Endodermal cell (in vitro differentiated cells): ENCODE data around the gene MBLAC1. TPM values are rescaled to one million over a fixed set of nuclear protein-coding genes. Genes with fewer than 3 reads are reported as not detected.

Experiments used
- DNase-seq: peaks from one replicate; pipeline ENCODE4 v3.0.0-alpha.2; 2017
- H3K27ac ChIP-seq: 2 replicates; pipeline ENCODE4 v1.5.1; 2013; ENCODE audit warnings: mild to moderate bottlenecking, low read depth, low read length, moderate library complexity
- H3K27me3 ChIP-seq: 2 replicates; pipeline ENCODE4 v1.6.1; 2013; ENCODE audit warnings: mild to moderate bottlenecking, low read length, moderate library complexity; ENCODE audit not compliant: insufficient read depth, control insufficient read depth, poor library complexity, severe bottlenecking
- H3K36me3 ChIP-seq: 2 replicates; pipeline ENCODE4 v1.7.0; 2013; ENCODE audit warnings: mild to moderate bottlenecking, low read length, moderate library complexity; ENCODE audit not compliant: control insufficient read depth, insufficient read depth
- H3K4me1 ChIP-seq: one replicate; pipeline ENCODE4 v1.7.0; 2013; ENCODE audit warnings: low read length; ENCODE audit not compliant: control insufficient read depth, insufficient read depth
- H3K4me3 ChIP-seq: 2 replicates; pipeline ENCODE4 v1.5.1; 2013; ENCODE audit warnings: mild to moderate bottlenecking, low read length, moderate library complexity
- H3K9ac ChIP-seq: 2 replicates; pipeline ENCODE4 v1.6.1; 2013; ENCODE audit warnings: mild to moderate bottlenecking, low read length, moderate library complexity; ENCODE audit not compliant: poor library complexity, severe bottlenecking; ENCODE audit errors: extremely low read depth
- H3K9me3 ChIP-seq: 2 replicates; pipeline ENCODE4 v1.6.1; 2013; ENCODE audit warnings: mild to moderate bottlenecking, low read length, moderate library complexity; ENCODE audit not compliant: control insufficient read depth
- H3K27ac Mint-ChIP-seq: 2 replicates; pipeline ENCODE4 v1.8.0; 2020; ENCODE audit warnings: mixed read lengths
- H3K27me3 Mint-ChIP-seq: 2 replicates; pipeline ENCODE4 v1.8.0; 2021; ENCODE audit warnings: mild to moderate bottlenecking, mixed read lengths; ENCODE audit not compliant: insufficient read depth
- H3K36me3 Mint-ChIP-seq: 2 replicates; pipeline ENCODE4 v1.8.0; 2020; ENCODE audit warnings: low read depth, mixed read lengths
- H3K4me1 Mint-ChIP-seq: 2 replicates; pipeline ENCODE4 v1.8.0; 2020; ENCODE audit warnings: mixed read lengths
- H3K4me3 Mint-ChIP-seq: 2 replicates; pipeline ENCODE4 v1.8.0; 2020; ENCODE audit warnings: mild to moderate bottlenecking, moderate library complexity, mixed read lengths
- H3K9me3 Mint-ChIP-seq: 2 replicates; pipeline ENCODE4 v1.8.0; 2020; ENCODE audit warnings: mild to moderate bottlenecking, mixed read lengths
- CTCF ChIP-seq: fragments of 200-600 bp; sonication (generic); conservative IDR thresholded peaks from 2 replicates; pipeline ENCODE4 v1.5.0; 2021; ENCODE audit warnings: antibody characterized with exemption, mild to moderate bottlenecking
- WGBS, 2 experiments: methylation state at CpG; one replicate each; pipeline versions ENCODE4 v1.1.5 to v1.1.7; 2013; ENCODE audit warnings: missing lambda C conversion rate in 2 of 2, mixed read lengths in 1 of 2; ENCODE audit not compliant: insufficient coverage in 1 of 2, insufficient read length in 1 of 2; 5-methylcytosine and 5-hydroxymethylcytosine counted together
- total RNA-seq, 2 donors: library from RNA; stranded (reverse); fragmentation: NEBNext Ultra II Directional in 1 of 2; extraction: Animal tissue kit (Norgen Biotek cat#: 25700) in 1 of 2; gene quantifications; 2 replicates in 1 of 2; 3 replicates in 1 of 2; pipeline ENCODE4 v1.2.1, GENCODE V29; 2021

MBLAC1 gene
- total RNA-seq, 2 donors from 2014 or later, result 1.3 to 1.4 TPM

GRCh38 chr7:100088095-100088620 lies 38.6 kb upstream of the MBLAC1 start:
- peak overlapping the region; percentile 94 for H3K27ac Mint-ChIP-seq
- no peaks in the 10 kb centered on the region for H3K27me3 ChIP-seq
- no peak for DNase-seq
- no peaks in the 10 kb centered on the region for H3K27me3 Mint-ChIP-seq
- peak overlapping the region; percentile 91 for H3K4me3 Mint-ChIP-seq
- no peaks in the 10 kb centered on the region for H3K9me3 ChIP-seq
- 88 to 94% methylated on average over 8 to 11 of the region's 11 CpGs for WGBS, 2 experiments
- H3K9me3 Mint-ChIP-seq, result no peaks in the 10 kb centered on the region
- peaks cover 7% of the 10 kb centered on the region for H3K4me1 Mint-ChIP-seq
- peak overlapping the region; percentile 62 for H3K27ac ChIP-seq
- peak overlapping the region; percentile 92 for H3K4me3 ChIP-seq
- peak overlapping the region; percentile 68 for H3K9ac ChIP-seq
- no peak for TF ChIP-seq CTCF
- H3K36me3 ChIP-seq, result peaks cover 30% of the 10 kb centered on the region
- H3K4me1 ChIP-seq, result no peaks in the 10 kb centered on the region
- peaks cover 28% of the 10 kb centered on the region for H3K36me3 Mint-ChIP-seq

DNA sequence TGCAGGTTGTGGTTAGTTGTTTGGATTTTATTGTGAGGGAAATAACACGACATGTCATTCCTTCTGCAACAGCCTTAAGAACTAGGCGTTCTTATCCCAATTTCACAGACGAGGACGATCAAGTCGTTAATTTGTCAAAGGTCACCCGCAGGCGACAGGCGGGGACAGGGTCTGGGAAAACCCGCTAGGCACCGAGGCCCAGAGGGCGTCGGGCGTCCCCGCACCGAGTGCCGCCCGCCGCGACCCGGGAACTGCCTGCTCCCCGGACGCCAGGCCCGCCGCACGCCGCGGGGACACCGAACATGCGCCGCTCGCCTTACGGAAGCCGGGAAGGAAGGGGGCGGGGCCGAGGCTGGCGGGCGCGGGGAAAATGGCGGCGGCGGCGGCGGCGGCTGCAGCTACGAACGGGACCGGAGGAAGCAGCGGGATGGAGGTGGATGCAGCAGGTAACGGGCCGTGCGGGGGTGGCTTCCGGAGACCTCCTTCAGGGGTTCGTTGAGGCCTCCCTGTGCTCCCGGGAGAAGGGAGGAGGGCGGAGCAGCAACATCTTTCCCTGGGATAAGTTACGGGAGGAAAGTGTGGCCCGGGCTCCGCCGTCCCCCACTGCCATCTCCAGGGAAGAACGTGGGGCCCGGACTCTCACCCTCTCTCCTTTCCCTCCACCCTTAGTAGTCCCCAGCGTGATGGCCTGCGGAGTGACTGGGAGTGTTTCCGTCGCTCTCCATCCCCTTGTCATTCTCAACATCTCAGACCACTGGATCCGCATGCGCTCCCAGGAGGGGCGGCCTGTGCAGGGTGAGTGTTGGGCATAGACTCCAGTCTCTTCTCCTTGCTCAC lies 37.9 kb upstream of the MBLAC1 start, which contains the start of gene COPS6:
Gene COPS6 (plus strand): TSS at position 349 of the 837 bp plus-strand sequence. CDS start 22 bp downstream, at position 371.
- TF ChIP-seq CTCF, result no peak
- H3K36me3 ChIP-seq, result peaks cover 36% of the 10 kb centered on the region
- peaks cover 7% of the 10 kb centered on the region for H3K4me1 Mint-ChIP-seq
- H3K27ac ChIP-seq, result peak within 1 kb of the TSS; percentile 62
- peak within 1 kb of the TSS; percentile 94 for H3K27ac Mint-ChIP-seq
- H3K27me3 ChIP-seq, result no peaks in the 10 kb centered on the region
- H3K4me3 Mint-ChIP-seq, result peak within 1 kb of the TSS; percentile 91
- no peaks in the 10 kb centered on the region for H3K4me1 ChIP-seq
- peaks cover 35% of the 10 kb centered on the region for H3K36me3 Mint-ChIP-seq
- peak within 1 kb of the TSS; percentile 68 for H3K9ac ChIP-seq
- no peaks in the 10 kb centered on the region for H3K9me3 ChIP-seq
- H3K9me3 Mint-ChIP-seq, result no peaks in the 10 kb centered on the region
- H3K27me3 Mint-ChIP-seq, result no peaks in the 10 kb centered on the region
- peak within 1 kb of the TSS; percentile 92 for H3K4me3 ChIP-seq
- DNase-seq, result peak; percentile 92
- WGBS, 2 experiments, result 2 to 14% methylated on average over 7 to 68 of the region's 68 CpGs

DNA sequence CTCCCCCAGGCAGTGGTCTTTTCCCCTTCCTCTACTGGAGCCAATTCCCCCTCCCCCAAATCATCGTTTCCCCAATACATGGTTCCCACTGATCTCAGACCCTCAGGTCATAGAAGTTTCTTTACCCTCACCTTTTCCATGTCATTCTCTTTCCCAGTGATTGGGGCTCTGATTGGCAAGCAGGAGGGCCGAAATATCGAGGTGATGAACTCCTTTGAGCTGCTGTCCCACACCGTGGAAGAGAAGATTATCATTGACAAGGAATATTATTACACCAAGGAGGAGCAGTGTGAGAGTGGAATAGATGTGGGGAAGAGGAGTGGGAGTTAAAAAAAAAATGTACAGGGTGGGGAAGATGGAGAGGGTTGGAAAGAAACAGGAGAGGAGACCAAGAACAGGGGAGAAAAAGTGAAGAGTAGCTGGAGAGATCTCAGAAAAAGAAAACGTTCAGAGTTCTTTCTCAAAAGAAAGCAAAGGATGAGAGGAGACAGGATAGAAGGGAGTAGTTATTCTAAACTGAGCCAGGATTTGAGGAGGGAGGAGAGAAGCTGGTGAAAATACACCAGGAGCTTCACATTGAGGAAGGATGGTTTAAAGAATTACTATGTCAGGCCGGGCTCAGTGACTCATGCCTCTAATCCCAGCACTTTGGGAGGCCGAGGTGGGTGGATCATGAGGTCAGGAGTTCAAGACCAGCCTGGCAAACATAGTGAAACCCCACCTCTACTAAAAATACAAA lies 37.1 kb upstream of the MBLAC1 start:
- Histone ChIP-seq H3K27ac (peak overlapping the region; percentile 62), H3K9ac (peak overlapping the region; percentile 68), H3K9me3 (no peaks in the 10 kb centered on the region), H3K27me3 (no peaks in the 10 kb centered on the region), H3K4me3 (peak overlapping the region; percentile 92), H3K36me3 (peaks cover 44% of the 10 kb centered on the region), H3K4me1 (no peaks in the 10 kb centered on the region)
- Mint-ChIP-seq H3K36me3 (peaks cover 43% of the 10 kb centered on the region), H3K4me3 (peak overlapping the region; percentile 91), H3K9me3 (no peaks in the 10 kb centered on the region), H3K4me1 (peaks cover 7% of the 10 kb centered on the region), H3K27ac (peak overlapping the region; percentile 90), H3K27me3 (no peaks in the 10 kb centered on the region)
- WGBS, 2 experiments, result 41 to 52% methylated on average over 4 to 7 of the region's 7 CpGs
- no peak for DNase-seq
- TF ChIP-seq CTCF, result no peak
